Skeletal muscle tissue (tissue), 4 donors: ENCODE measurements around the gene TGFBR2. TPM values are rescaled to one million over a fixed set of nuclear protein-coding genes. Genes with fewer than 3 reads are reported as not detected.

Source experiments
- H3K27ac ChIP-seq: one replicate; pipeline ENCODE4 v1.7.0; 2013; ENCODE audit warnings: mild to moderate bottlenecking, low read depth, low read length, inconsistent platforms
- H3K27me3 ChIP-seq, 3 donors: one replicate each; pipeline ENCODE4 v1.7.0; 2013; ENCODE audit warnings: low read length in 3 of 3; ENCODE audit not compliant: control insufficient read depth in 3 of 3, insufficient read depth in 3 of 3
- H3K36me3 ChIP-seq, 3 donors: one replicate each; pipeline ENCODE4 v1.7.0; 2013; ENCODE audit warnings: low read length in 3 of 3; ENCODE audit not compliant: control insufficient read depth in 3 of 3, insufficient read depth in 3 of 3
- H3K4me1 ChIP-seq, 3 donors: one replicate each; pipeline ENCODE4 v1.7.0; 2013; ENCODE audit warnings: low read length in 3 of 3, mild to moderate bottlenecking in 3 of 3; ENCODE audit not compliant: control insufficient read depth in 3 of 3, insufficient read depth in 3 of 3
- H3K4me3 ChIP-seq, 3 donors: one replicate each; pipeline ENCODE4 v1.7.0; 2013; ENCODE audit warnings: low read length in 3 of 3
- H3K9ac ChIP-seq, 3 donors: one replicate each; pipeline ENCODE4 v1.7.0; 2013; ENCODE audit warnings: low read length in 3 of 3, mild to moderate bottlenecking in 3 of 3, moderate library complexity in 2 of 3, low read depth in 1 of 3
- H3K9me3 ChIP-seq, 3 donors: one replicate each; pipeline ENCODE4 v1.7.0; 2013; ENCODE audit warnings: low read length in 3 of 3; ENCODE audit not compliant: control insufficient read depth in 3 of 3
- total RNA-seq: library from RNA; depleted of rRNA; stranded (reverse); fragments of >200 nt; gene quantifications from one replicate; pipeline ENCODE4 v1.2.3, GENCODE V29; 2014
- donor health status: Osteomylitis.

The TGFBR2 gene
- total RNA-seq, 1 donor from 2014 or later: 44.9 TPM

GRCh38 chr3:30581982-30582381, 24.4 kb upstream of the TGFBR2 start:
- no peak overlapping the region for H3K9ac ChIP-seq
- H3K9me3 ChIP-seq: no peaks in the 10 kb centered on the region
- no peaks in the 10 kb centered on the region for H3K36me3 ChIP-seq
- H3K4me3 ChIP-seq: no peak overlapping the region
- H3K4me1 ChIP-seq: peaks cover 0 to 1% (median 0%) of the 10 kb centered on the region in 3 donors
- no peaks in the 10 kb centered on the region for H3K27me3 ChIP-seq
- H3K27ac ChIP-seq: no peak overlapping the region

GRCh38 chr3:30583973-30584372, 22.4 kb upstream of the TGFBR2 start:
- H3K27me3 ChIP-seq: no peaks in the 10 kb centered on the region

GRCh38 chr3:30585654-30586053, 20.7 kb upstream of the TGFBR2 start:
- Histone ChIP-seq H3K4me1 (no peaks in the 10 kb centered on the region), H3K27me3 (no peaks in the 10 kb centered on the region), H3K36me3 (no peaks in the 10 kb centered on the region), H3K27ac (no peak overlapping the region), H3K9me3 (no peaks in the 10 kb centered on the region), H3K9ac (no peak overlapping the region), H3K4me3 (no peak overlapping the region)

More at GRCh38 chr3:30583973-30584372, 22.4 kb upstream of the TGFBR2 start:
- Histone ChIP-seq H3K9ac (no peak overlapping the region), H3K36me3 (no peaks in the 10 kb centered on the region), H3K4me1 (no peaks in the 10 kb centered on the region), H3K27ac (no peak overlapping the region), H3K4me3 (no peak overlapping the region), H3K9me3 (no peaks in the 10 kb centered on the region)

GRCh38 chr3:30586096-30586805, 20.1 kb upstream of the TGFBR2 start:
- no peak overlapping the region for H3K27ac ChIP-seq

GRCh38 chr3:30586806-30587486, 19.5 kb upstream of the TGFBR2 start:
- no peaks in the 10 kb centered on the region for H3K27me3 ChIP-seq
- no peaks in the 10 kb centered on the region for H3K36me3 ChIP-seq
- H3K27ac ChIP-seq: no peak overlapping the region
- H3K9ac ChIP-seq: no peak overlapping the region
- no peaks in the 10 kb centered on the region for H3K9me3 ChIP-seq
- H3K4me3 ChIP-seq: no peak overlapping the region
- no peaks in the 10 kb centered on the region for H3K4me1 ChIP-seq

More at GRCh38 chr3:30586096-30586805, 20.1 kb upstream of the TGFBR2 start:
- H3K4me1 ChIP-seq: no peaks in the 10 kb centered on the region
- H3K36me3 ChIP-seq: no peaks in the 10 kb centered on the region
- no peak overlapping the region for H3K9ac ChIP-seq
- no peaks in the 10 kb centered on the region for H3K9me3 ChIP-seq
- no peak overlapping the region for H3K4me3 ChIP-seq
- H3K27me3 ChIP-seq: no peaks in the 10 kb centered on the region

- no peaks in the 10 kb centered on the region for H3K27me3 ChIP-seq
These were observed 18.5 kb upstream of the TGFBR2 start for GRCh38 chr3:30587904-30588303.

GRCh38 chr3:30596152-30596551, 10.2 kb upstream of the TGFBR2 start:
- Histone ChIP-seq H3K36me3 (no peaks in the 10 kb centered on the region), H3K9me3 (no peaks in the 10 kb centered on the region), H3K27me3 (no peaks in the 10 kb centered on the region), H3K4me1 (peaks cover 3 to 4% (median 4%) of the 10 kb centered on the region in 3 donors), H3K4me3 (no peak overlapping the region), H3K9ac (no peak overlapping the region), H3K27ac (no peak overlapping the region)

More at GRCh38 chr3:30587904-30588303, 18.5 kb upstream of the TGFBR2 start:
- Histone ChIP-seq H3K4me3 (no peak overlapping the region), H3K9ac (no peak overlapping the region), H3K36me3 (no peaks in the 10 kb centered on the region), H3K4me1 (no peaks in the 10 kb centered on the region), H3K27ac (no peak overlapping the region), H3K9me3 (no peaks in the 10 kb centered on the region)

DNA sequence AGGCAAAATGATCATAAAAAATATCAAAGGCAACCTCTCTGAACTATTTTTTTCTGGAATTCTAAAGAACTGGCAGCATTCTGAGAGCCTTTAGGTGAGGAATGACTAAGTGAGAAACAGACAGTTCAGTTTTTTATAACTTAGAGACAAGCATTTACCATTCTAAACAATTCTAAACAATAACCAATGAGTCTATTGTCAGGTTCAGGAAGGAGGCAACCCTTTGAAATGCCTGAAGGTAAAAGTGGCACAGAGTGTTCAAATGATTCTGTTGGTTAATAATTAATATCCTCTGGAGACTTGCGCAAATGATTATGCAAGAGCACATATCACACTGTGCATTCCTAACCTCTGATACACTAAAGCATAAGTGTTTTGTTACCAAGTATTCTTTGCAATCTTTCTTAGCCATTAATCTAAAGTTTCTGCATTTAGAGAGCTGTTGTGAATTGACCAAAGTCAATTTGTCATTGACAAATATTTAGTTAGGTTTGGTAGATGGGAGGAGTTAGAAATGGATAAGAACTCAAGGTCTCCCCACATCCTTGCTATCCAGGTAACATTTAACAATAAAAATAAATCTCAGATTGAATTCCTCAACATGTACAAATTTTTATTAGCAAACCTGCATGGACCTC, 9.2 kb upstream of the TGFBR2 start:
- Histone ChIP-seq H3K27ac (no peak overlapping the region), H3K27me3 (no peaks in the 10 kb centered on the region), H3K4me3 (no peak overlapping the region), H3K4me1 (peaks cover 3 to 4% (median 4%) of the 10 kb centered on the region in 3 donors), H3K36me3 (no peaks in the 10 kb centered on the region), H3K9me3 (no peaks in the 10 kb centered on the region), H3K9ac (no peak overlapping the region)

DNA sequence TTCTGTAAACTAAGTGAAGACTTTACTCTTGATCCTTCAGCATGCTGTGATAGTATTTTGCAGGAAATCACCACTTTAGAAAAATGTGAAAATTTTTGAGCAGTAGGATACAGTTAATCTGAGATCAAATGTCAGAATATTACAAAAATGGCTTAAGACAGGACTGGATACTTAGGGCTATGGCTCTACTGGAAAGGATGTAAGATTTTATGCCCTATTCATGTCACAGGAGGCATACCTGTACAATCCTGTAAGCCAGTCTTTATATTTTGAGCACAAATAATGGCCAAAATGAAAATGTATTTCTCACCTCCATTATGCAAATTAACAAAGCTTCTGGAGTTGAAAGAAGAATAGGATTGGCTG, 8.6 kb upstream of the TGFBR2 start:
- Histone ChIP-seq H3K36me3 (no peaks in the 10 kb centered on the region), H3K9me3 (no peaks in the 10 kb centered on the region), H3K4me3 (no peak overlapping the region), H3K9ac (no peak overlapping the region), H3K27me3 (no peaks in the 10 kb centered on the region), H3K27ac (no peak overlapping the region), H3K4me1 (peaks cover 3 to 4% (median 4%) of the 10 kb centered on the region in 3 donors)
